SH-SY5Y (cell line): ENCODE measurements around the gene STX1A.

ENCODE experiments used
- GATA2 ChIP-seq: IDR thresholded peaks from 2 replicates; pipeline ENCODE4 v1.6.1; 2011; ENCODE audit warnings: mild to moderate bottlenecking, low read depth, low read length
- GATA3 ChIP-seq: IDR thresholded peaks from 2 replicates; pipeline ENCODE4 v1.6.1; 2011; ENCODE audit warnings: low read depth, mild to moderate bottlenecking, low read length, moderate library complexity

- TF ChIP-seq GATA2 (no peak), GATA3 (no peak)
Measured at GRCh38 chr7:73742753-73743641, 23.5 kb upstream of the STX1A start.
